Hepatocyte (in vitro differentiated cells): Measurements from ENCODE around the gene ZMIZ1.

Experiments used
- CTCF ChIP-seq: fragments of 200-600 bp; sonication (generic); IDR thresholded peaks from 2 replicates; pipeline ENCODE4 v1.5.1; 2016; ENCODE audit warnings: antibody characterized with exemption, mild to moderate bottlenecking; ENCODE audit not compliant: poor library complexity
- EZH2 ChIP-seq: fragments of 200-600 bp; sonication (generic); IDR thresholded peaks from 2 replicates; pipeline ENCODE4 v1.6.1; 2016; ENCODE audit warnings: antibody characterized with exemption, mild to moderate bottlenecking, borderline replicate concordance
- EZH2phosphoT487 ChIP-seq: fragments of 200-600 bp; sonication (generic); IDR thresholded peaks from one replicate; pipeline ENCODE4 v1.6.1; 2018; ENCODE audit warnings: antibody characterized with exemption, mild to moderate bottlenecking, low read depth, moderate library complexity; ENCODE audit not compliant: unreplicated experiment, severe bottlenecking

GRCh38 chr10:79158004-79158340, 89.2 kb downstream of the ZMIZ1 start:
- no peak for TF ChIP-seq EZH2
- no peak for TF ChIP-seq CTCF
- no peak for TF ChIP-seq EZH2phosphoT487
